HG03280 (cell line): ENCODE data around the gene NAIF1.
"Not testable (repeated sequence)": the region's sequence is repeated elsewhere in the genome, so short reads cannot be mapped to it uniquely, and the experiment has no call there.

Experiments used
- ATAC-seq: cut with Tn5 transposase; IDR thresholded peaks from one replicate; pipeline ENCODE4 v1.9.1; 2021; ENCODE audit warnings: mild to moderate bottlenecking, moderate library complexity; ENCODE audit not compliant: unreplicated experiment

Gene NAIF1

DNA sequence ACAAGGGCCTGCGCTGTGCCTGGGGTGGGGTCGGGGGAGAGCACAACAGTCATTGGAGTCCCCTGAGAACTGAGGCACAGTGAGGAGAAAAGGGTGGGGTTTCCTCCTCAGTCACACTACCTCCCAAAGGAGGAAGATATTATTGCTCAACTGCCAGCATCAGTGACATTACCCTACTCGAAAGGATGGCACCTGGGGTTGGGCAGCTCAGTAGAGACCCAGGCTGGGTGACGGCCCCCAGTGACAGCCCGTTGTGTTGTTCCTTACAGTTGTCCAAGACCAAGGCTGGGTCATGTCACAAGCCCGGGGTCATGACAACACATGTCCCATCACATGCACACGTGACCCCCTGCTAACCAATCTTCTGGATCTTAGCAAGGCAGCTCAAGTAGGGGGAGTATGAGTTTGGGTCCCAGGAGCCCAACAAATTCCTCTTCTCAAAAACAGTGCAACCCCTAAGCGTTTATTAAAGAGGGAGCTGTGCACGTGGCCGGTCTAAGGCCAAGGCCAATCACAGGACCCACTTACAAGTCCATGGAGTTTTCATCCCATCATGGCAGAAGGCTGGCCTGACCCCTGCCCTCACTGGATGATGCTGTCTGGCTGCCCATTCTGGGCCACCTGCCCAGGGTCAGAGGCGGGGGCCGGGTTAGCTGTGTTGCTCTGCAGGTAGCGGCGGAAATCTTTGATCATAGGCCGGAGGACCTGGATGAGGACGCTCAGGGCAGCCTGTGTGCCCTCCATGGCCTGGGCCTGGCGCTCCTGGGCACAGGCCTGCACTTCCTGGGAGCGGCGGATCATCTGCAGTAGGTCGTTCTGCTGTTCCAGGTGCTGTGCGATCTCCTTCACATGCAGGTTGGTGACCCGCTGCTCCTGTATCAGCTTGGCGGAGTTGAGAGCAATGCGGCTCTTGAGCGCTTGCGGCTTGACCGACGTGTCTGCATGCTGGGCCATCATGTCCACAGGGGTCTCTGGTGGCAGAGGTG lies 4.0 kb downstream of the NAIF1 start:
- no peak for ATAC-seq

DNA sequence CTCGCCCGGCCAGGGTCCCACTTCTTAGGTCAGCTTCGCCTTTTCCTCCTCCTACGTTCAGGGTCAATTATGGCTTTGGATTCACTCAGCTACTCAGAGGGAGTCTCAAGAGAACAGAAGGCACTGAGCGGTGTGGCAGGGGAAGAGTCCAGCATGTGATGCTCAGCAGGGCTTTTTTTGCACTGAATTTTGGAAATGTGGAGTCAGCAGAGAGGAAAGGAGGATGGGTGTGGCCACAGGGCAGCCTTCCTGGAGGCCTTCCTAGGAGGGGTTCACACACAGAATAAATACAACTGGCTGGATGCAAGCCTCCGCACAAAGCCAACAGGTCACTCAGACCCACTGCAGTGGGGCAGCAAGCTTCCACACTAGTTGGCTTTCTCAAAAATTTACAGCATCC lies 4.8 kb downstream of the NAIF1 start:
- no peak for ATAC-seq

DNA sequence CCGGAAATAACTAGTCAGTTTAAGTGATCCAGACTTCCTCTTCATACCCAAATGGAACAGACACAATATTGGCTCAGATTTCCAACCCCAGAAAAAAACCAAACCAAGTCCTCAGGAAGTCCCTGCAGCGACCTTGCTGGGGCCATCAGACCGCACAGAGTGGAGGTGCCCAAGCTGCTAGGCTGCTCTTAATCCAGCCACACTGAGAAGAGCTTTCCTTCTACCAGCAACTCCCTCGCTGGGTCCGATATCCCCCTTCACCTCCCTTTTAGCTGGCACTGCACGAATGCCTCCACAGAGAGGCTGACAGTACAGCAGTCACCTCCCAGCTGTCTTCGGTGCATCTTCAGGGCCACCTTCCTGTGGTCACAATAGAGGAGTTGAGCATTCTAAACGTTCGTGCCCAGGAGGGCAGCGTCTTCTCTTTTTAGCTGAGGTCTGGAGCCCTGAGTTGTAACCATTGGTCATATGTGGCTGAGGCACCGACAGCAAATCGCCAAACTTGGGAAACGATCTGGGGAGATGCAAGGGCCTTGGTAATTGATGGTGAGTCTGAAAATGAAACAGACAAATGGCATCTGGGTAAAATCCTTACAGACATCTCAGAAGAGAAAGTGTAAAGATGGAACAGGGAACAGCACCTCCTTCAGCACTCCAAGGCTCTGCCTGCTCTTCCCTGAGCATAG lies 5.7 kb downstream of the NAIF1 start:
- ATAC-seq, result no peak

DNA sequence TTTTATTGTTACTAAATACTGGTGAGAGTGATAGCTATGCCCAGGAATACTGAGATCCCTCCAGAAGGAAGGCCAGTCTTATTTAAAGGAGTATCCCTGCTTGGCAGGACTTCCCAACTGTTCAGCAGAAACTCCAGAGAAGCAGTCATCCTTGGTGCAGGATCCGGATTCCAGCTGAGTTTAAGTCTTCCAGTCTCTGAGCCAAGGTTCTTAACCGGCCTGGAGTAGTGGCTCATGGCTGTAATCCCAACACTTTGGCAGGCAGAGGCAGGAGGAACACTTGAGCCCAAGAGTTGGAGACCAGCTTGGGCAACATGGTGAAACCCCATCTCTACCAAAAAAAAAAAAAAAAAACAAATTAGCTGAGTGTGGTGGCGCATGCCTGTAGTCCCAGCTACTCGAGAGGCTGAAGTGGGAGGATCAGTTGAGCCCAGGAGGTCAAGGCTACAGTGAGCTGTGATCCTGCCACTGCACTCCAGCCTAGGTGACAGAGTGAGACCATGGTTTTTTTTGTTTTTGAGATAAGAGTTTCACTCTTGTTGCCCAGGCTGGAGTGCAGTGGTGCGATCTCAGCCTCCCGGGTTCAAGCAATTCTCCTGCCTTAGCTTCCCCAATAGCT lies 7.6 kb downstream of the NAIF1 start:
- no peak for ATAC-seq

DNA sequence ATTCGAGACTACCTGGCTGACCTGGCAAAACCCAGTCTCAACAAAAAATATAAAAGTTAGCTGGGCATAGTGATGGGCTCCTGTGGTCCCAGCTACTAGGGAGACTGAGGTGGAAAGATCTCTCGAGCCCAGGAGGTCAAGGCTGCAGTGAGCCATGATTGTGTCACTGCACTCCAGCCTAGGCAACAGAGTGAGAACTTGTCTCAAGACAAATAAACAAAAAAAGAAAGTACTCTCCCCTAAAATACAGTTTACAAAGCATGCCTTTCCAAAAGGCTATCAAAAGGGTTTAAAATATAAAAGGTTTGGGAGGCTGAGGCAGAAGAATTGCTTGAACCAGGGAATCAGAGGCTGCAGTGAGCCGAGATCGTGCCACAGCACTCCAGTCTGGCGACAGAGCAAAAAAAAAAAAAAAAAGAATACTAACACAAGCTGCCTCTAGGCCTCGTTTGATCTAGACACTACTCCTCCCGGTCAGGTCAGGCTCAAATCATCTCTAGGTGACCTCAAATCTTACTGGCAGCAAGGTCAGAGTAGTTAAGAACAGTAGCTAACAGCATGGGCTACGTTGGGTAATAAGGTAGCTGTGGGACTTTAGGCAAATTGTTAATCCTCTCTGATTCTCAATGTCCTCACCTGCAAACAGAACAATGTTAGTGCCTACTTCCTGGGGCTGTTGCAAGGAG lies 9.3 kb downstream of the NAIF1 start:
- no peak for ATAC-seq

DNA sequence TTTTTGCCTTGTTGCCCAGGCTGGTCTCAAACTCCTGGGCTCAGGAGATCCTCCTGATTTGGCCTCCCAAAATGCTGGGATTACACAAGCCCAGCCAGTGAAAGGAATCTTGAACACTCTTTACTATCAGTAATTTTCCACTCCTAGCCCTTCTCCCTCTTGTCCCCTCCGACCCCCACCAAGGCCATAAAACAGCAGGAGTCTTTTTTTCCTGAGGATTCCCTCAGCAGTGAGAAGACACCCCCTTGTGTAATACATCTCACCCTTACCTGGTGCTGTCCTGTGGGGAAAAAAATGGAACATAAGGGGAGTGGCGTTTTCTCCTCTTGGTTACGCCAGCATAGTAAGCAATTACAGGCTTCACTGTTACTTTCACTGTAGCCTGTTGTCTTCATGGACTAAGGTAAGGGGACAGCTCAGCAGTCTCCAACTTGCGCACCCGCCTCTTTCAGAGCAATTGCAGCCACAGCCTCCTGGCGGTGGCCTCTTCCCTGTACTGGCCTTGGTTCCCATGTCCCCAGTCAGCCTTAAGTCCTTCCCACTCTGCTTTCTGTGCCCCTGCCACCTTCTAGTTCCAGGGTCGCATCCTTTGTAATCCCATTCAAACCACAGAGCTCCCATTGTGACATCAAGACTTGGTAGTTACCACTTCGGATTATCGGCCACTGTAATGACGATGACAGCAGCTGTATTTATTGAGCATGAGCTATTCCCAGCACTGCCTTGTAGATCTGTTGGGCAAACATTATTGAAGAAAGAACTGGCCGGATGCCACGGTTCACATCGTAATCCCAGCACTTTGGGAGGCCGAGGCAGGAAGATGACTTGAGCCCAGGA lies 10.0 kb downstream of the NAIF1 start:
- ATAC-seq, result no peak

DNA sequence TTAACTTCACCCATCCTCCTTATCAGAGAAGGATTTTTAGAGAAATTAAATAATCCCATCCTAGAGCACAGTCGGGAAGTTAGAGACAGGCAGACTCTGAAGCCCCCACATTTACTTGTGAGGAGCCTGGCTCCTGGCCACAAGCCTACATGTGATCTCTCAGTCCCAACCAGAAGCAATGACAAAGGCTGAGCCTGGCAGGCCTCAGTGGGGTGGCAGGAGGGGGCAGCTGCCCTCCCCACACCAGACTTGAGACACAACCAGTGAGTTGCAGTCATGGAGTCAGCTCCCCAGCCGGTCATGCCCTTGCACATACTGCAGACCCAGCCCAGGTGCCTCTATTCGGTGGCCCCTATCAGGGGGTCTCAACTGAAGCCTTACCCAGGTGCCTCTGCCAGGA lies 11.0 kb downstream of the NAIF1 start:
- no peak for ATAC-seq

DNA sequence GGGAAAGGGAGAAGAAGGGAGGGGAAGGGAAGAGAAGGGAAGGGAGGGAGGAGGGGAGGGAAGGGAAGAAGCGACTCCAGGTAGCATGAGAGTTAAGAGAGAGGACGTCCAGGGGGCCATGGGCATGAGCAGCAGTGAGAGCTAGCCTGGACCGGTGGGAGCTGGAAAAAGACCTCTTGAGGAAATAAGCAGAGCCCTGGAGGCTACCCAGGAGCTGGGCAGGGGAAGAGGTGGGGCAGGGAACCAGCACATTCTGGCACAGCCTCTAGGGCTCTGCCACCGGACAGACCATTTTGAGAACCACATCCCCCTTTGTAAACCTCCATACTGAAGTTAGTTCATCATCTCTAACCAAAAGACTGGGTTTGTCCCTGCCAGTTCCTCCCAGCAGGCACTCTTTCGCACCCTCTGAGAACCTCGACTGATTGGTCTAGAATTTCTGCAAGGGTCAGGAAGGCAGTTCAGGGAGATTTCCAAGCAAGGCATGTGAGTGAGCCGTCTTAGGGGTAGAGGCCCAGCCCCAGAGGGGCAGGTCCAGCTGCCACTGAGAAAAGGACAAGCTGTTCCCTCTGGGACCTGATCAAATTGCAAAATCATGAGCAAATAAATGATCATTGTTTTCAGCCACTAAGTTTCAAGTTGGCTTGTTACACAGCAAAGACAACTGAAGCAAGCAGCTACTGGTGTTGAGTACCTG lies 11.6 kb downstream of the NAIF1 start:
- ATAC-seq, result no peak

DNA sequence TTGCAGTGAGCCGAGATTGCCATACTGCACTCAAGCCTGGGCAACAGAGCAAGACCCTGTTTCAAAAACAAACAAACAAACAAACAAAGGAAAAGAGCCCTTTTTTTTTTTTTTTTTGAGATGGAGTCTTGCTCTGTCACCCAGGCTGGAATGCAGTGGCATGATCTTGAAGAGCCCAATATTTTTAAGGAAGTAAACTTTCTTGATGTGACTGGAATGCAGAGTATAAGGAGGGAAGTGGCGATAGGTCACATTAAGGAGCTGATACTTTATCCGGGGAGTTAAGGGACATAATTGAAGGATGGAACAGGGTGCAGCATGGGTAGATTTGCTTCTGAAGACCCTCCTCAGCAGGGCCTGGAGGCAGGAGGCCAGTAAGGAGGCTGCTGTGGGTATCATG lies 13.0 kb downstream of the NAIF1 start:
- no peak for ATAC-seq

DNA sequence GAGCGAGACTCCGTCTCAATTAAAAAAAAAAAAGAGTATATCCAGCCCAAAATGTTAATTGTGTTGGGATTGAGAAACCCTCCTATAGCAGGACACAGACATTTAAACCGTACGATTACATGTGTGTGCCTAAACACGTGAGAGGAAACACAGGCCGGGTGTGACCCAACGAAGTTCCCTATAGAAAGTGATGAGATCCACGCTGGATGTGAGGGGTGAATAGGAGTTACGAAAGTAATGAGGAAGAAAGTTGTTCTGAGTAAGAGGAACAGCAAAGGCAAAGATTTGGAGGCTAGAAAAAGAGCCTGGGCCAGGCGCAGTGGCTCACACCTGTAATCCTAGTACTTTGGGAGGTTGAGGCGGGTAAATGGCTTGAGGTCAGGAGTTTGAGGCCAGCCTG lies 13.6 kb downstream of the NAIF1 start:
- ATAC-seq, result no peak

DNA sequence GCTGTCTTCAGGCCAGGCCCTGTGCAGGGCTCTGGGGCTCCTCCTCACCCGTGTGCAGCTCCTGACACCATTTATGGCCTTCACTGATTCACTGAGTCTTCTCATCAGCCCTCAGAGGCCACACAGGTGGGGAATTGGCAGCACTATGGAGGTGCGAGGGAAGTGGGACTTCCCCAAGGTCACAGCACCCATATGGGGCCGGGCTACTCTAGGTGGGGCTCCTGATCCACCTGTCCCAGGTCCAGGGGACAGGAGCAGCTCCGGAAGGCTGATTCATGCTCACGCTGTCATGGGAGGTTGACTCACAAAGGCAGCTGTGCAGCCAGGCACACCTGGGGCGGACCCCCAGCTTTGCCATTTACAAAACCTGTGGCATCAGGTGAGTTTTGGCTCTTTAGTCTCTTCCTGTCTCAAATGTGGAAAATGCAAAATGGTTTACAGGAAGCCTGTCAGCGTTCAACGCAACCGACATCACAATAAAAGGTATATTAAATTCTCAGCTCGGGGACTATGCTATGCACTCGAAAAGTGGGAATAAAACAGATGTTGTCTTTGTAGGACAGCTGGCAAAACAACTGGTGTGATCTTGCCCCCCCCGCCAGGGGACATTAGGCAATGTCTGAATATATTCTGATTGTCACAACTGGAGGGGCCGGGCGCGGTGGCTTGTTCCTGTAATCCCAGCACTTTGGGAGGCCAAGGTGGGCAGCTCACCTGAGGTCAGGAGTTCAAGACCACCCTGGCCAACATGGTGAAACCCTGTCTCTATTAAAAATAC lies 15.0 kb downstream of the NAIF1 start:
- no peak for ATAC-seq

DNA sequence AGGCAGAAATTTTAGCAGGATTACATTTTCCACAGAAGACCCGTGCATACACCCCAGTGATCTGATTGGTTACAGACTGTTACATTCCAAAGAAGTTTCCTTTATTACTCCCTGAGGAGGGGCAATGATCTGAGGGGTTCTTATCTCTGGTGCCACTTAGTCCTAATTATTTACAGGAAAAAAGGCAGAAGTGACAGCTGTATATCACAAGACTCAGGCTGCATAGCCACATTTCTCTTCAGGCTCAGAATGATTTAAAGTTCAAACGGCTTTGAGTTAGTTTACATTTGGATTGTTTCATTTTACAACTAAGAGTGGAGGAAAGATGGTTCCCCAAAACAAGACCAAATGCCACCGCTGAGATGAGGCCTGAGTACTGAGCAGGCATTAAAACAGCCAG lies 17.3 kb downstream of the NAIF1 start:
- no peak for ATAC-seq

DNA sequence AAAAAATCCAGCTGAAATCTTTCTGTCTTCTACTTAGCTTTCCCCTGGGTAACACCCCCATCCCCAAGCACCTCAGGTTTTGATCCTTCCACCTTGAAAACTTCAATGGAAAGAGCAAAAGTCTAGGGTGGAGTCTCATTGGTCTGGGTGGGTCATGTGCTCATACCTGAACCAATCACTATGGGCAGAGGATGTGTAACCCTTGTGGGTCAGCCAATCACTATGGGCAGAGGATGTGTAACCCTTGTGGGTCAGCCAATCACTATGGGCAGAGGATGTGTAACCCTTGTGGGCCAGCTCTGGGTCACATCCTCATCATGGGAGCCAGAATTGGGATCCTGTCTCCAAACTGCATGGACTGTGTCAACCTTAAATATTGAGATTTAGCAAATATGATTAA lies 18.5 kb downstream of the NAIF1 start:
- no peak for ATAC-seq

DNA sequence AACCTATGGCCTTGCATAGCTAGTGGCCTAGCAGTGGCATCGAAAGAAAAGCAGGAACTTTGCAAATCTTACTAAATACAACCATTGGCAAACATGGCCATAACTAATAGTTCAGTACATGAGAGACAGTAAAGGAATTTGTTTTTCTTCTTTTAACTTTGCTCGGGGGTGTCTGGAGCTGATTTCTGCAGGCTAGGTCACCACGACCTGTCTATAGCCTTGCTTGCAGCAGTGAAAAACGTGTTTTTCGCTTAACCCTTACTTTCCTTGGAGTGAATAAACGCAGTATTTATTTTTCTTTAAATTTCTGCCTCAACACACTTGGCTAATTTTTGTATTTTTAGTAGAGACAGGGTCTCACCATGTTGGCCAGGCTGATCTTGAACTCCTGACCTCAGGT lies 19.9 kb downstream of the NAIF1 start:
- ATAC-seq, result no peak

DNA sequence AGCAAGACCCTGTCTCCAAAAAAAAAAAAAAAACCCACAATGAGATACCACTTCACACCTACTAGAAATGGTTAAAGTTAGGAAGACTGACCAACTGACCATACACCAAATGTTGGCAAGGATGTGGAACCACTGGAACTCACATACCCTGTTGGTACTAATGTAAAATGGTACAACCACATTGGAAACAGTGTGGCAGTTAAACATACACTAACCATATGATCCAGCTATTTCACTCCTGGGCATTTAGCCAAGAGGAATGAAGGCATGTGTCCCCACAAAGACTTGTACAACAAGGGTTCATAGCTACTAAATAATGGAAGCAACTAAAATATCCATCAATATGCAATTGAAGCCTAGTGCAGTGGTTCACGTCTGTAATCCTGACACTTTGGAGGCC lies 21.3 kb downstream of the NAIF1 start:
- ATAC-seq, result no peak

DNA sequence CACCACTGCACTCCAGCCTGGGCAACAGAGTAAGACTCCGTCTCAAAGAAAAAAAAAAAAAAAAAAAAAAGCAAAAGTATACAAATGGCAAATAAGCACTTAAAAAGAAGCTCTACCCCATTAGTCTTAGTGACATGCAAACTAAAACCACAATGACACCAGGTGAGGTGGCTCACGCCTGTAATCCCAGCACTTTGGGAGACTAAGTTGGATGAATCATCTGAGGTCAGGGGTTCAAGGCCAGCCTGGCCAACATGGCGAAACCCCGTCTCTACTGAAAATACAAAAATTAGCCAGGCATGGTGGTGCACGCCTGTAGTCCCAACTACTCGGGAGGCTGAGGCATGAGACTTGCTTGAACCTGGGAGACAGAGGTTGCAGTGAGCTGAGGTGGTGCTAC lies 21.7 kb downstream of the NAIF1 start:
- ATAC-seq, result not testable (repeated sequence)

DNA sequence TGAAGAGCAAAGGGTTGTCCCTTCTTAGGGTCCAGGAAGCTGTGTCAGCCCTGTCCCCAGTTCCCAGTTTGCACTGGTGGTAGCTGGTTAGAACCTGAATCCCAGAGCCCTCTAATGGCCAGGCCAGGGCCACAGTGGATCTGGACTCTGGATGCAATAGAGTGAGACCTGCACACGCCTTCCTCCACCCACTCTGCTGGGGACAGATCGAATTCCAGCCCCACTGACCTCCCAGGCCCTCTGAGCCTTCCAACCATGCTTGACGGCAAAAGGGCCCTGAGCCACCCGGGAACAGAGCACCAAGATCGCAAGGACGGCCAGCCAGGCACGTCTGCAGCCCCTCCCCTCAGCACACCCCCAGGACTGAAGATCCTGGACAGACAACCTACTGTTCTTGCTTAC lies 23.7 kb downstream of the NAIF1 start:
- no peak for ATAC-seq

DNA sequence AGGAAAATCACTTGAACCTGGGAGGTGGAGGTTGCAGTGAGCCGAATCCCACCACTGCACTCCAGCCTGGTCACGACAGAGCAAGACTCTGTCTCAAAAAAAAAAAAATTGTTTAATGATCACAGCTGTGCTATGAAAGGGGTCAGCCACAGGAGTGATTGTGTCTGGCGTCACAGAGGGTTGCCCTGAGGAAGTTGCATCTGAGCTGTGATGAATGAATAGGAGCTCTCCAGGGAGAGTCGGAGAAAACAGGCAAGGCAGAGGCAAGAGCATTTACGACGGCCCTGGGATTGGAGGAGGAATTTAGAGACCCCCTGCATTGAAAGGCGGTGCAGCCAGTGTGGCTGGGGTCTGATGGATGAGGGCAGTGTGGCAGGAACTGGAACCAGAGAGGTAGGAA lies 25.1 kb downstream of the NAIF1 start:
- ATAC-seq, result no peak

DNA sequence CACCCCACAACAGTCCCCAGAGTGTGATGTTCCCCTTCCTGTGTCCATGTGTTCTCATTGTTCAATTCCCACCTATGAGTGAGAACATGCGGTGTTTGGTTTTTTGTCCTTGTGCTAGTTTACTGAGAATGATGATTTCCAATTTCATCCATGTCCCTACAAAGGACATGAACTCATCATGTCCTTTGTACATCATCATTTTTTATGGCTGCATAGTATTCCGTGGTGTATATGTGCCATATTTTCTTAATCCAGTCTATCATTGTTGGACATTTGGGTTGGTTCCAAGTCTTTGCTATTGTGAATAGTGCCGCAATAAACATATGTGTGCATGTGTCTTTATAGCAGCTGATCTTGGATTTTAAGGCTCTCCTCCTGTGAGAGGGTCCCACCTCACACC lies 26.3 kb downstream of the NAIF1 start:
- ATAC-seq, result not testable (repeated sequence)
